ENCODE data around the gene RBM24.
"Not testable (repeated sequence)": the region's sequence is repeated elsewhere in the genome, so short reads cannot be mapped to it uniquely, and the experiment has no call there.

Gene RBM24

GRCh38 chr6:17292600-17293133, 11.5 kb downstream of the RBM24 start:
- no peak for DNase-seq

GRCh38 chr6:17293395-17293794, 12.2 kb downstream of the RBM24 start:
- no peak for DNase-seq

GRCh38 chr6:17297271-17298080, 16.3 kb downstream of the RBM24 start:
- no peak for DNase-seq

- DNase-seq = no peak
These were observed 17.1 kb downstream of the RBM24 start for GRCh38 chr6:17298257-17298656.

- no peak for DNase-seq
These were observed 18.1 kb downstream of the RBM24 start for GRCh38 chr6:17299222-17299621.

- no peak for DNase-seq
These were observed 18.6 kb downstream of the RBM24 start for GRCh38 chr6:17299750-17300149.

GRCh38 chr6:17300637-17301036, 19.5 kb downstream of the RBM24 start:
- DNase-seq = no peak

- DNase-seq = no peak
These were observed 22.3 kb downstream of the RBM24 start for GRCh38 chr6:17303444-17303843.

GRCh38 chr6:17305219-17306001, 24.2 kb downstream of the RBM24 start:
- DNase-seq = no peak

- no peak for DNase-seq
These were observed 30.6 kb downstream of the RBM24 start for GRCh38 chr6:17311595-17312311.

GRCh38 chr6:17313238-17313637, 32.1 kb downstream of the RBM24 start:
- DNase-seq = not testable (repeated sequence)

- no peak for DNase-seq
These were observed 32.8 kb downstream of the RBM24 start for GRCh38 chr6:17313971-17314370.

- DNase-seq = no peak
These were observed 34.1 kb downstream of the RBM24 start for GRCh38 chr6:17315262-17315661.

GRCh38 chr6:17318435-17319165, 37.4 kb downstream of the RBM24 start:
- DNase-seq = no peak

- not testable (repeated sequence) for DNase-seq
These were observed 39.1 kb downstream of the RBM24 start for GRCh38 chr6:17320266-17320665.

GRCh38 chr6:17331238-17331637, 50.1 kb downstream of the RBM24 start:
- no peak for DNase-seq

- DNase-seq = no peak
These were observed 53.1 kb downstream of the RBM24 start for GRCh38 chr6:17334265-17334664.

- no peak for DNase-seq
These were observed 55.3 kb downstream of the RBM24 start for GRCh38 chr6:17336425-17336824.

- DNase-seq = no peak
These were observed 58.1 kb downstream of the RBM24 start for GRCh38 chr6:17339308-17339670.

- no peak for DNase-seq
These were observed 60.1 kb downstream of the RBM24 start for GRCh38 chr6:17341117-17341805.

GRCh38 chr6:17341891-17342290, 60.7 kb downstream of the RBM24 start:
- DNase-seq = no peak

GRCh38 chr6:17343215-17343614, 62.1 kb downstream of the RBM24 start:
- no peak for DNase-seq

Measured in midbrain (tissue), 1 donor.